ENCODE results near the gene PPDPF.

The PPDPF gene

GRCh38 chr20:63529861-63530787 is 9.6 kb downstream of the PPDPF start:
- Histone ChIP-seq H3K9me3 (ENCODE audit: control insufficient read depth, low read length) (no peaks in the 10 kb centered on the region), H3K36me3 (ENCODE audit: control insufficient read depth, insufficient read depth, low read length, severe bottlenecking) (no peaks in the 10 kb centered on the region), H3K4me3 (ENCODE audit: low read length) (no peak overlapping the region), H3K27me3 (replicated peaks; ENCODE audit: control insufficient read depth, insufficient read depth, low read length) (peaks cover 28% of the 10 kb centered on the region), H3K4me1 (ENCODE audit: control insufficient read depth, insufficient read depth, low read length) (no peaks in the 10 kb centered on the region), H3K9ac (ENCODE audit: low read length) (no peak overlapping the region)
- DNase-seq (ENCODE audit: low read depth): no peak

DNA sequence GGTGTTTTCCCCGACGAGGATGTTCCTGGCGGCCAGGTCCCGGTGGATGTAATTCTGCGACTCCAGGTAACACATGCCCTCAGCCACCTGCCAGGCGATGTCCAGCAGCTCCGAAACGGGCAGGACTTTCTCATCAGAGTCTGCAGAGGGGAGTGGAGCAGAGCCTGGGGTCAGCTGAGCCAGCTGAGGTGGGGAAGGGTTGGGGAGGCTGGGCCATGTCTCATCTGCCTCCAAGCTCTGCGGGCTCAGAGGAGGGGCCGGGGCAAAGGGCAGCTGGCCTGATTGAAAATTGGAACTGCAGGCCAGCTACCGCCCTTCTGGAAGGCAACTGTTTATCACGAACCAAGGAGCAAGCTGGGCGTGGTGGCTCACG is 10.2 kb downstream of the PPDPF start:
- Histone ChIP-seq H3K9ac (ENCODE audit: low read length) (no peak overlapping the region), H3K4me1 (ENCODE audit: control insufficient read depth, insufficient read depth, low read length) (no peaks in the 10 kb centered on the region)
- no peak for DNase-seq (ENCODE audit: low read depth)

DNA sequence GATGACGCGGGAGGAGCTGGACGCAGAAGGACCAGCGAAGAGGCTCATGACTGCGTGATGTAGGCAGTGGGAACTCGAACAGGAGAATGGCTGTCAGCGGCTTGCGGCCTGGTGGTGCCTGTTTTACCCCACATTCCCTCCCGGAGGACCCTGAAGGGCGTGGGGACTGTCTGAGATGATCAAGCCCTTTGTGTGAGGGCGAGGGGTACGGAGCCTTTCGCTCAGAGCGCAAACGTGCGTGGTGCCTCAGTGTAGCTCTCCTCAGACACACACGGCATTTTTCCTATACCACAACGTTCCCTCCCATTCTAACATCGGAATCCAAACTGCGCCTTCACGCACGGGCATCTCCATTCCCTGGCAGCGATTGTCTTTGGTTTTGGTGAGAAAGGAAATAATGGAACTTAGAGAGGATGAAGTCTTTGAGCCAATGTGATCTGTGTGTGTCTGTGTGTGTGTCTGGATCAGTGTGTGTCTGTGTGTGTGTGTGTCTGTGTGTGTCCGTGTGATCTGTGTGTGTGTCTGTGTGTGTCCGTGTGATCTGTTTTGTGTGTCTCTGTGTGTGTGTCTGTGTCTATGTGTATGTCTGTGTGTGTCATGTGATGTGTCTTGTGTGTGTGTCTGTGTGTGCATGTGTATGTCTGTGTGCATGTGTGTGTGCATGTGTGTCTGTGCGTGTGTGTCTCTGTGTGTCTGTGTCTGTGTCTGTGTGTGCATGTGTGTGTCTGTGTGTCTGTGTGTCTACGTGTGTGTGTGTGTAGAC is 11.3 kb downstream of the PPDPF start:
- H3K4me3 ChIP-seq (ENCODE audit: low read length): no peak overlapping the region
- H3K9ac ChIP-seq (ENCODE audit: low read length): no peak overlapping the region
- peaks cover 7% of the 10 kb centered on the region for H3K4me1 ChIP-seq (ENCODE audit: control insufficient read depth, insufficient read depth, low read length)
- H3K27me3 ChIP-seq (replicated peaks; ENCODE audit: control insufficient read depth, insufficient read depth, low read length): peaks cover 31% of the 10 kb centered on the region
- no peak for DNase-seq (ENCODE audit: low read depth)
- no peaks in the 10 kb centered on the region for H3K9me3 ChIP-seq (ENCODE audit: control insufficient read depth, low read length)
- no peaks in the 10 kb centered on the region for H3K36me3 ChIP-seq (ENCODE audit: control insufficient read depth, insufficient read depth, low read length, severe bottlenecking)

More for the DNA sequence above, 10.2 kb downstream of the PPDPF start:
- Histone ChIP-seq H3K9me3 (ENCODE audit: control insufficient read depth, low read length) (no peaks in the 10 kb centered on the region), H3K4me3 (ENCODE audit: low read length) (no peak overlapping the region), H3K36me3 (ENCODE audit: control insufficient read depth, insufficient read depth, low read length, severe bottlenecking) (no peaks in the 10 kb centered on the region), H3K27me3 (replicated peaks; ENCODE audit: control insufficient read depth, insufficient read depth, low read length) (peaks cover 31% of the 10 kb centered on the region)

DNA sequence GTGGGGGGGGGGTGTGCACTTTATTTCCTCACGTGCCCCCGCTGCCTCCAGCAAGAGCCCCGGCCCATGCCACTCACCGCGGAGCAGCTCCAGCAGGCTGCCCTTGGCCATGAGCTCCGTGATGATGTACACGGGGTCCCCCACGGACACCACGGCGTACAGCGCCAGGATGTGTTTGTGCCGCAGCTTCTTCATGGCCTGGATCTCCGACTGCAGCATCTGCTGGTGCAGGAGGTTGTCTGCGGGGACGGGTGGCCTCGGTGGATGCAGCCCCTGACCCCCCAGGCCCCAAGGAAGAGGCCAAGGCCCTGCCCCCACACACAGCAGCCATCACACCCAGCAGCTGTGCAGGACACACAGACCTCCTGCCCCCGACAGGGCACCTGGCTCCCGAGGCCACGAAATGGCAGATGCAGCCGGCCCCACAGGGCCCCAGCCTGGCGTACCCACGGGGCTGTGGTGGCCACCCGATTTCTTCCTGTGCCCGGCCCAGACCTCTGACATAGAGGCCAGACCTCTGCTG is 11.9 kb downstream of the PPDPF start:
- H3K9ac ChIP-seq (ENCODE audit: low read length): no peak overlapping the region
- no peaks in the 10 kb centered on the region for H3K9me3 ChIP-seq (ENCODE audit: control insufficient read depth, low read length)
- H3K4me3 ChIP-seq (ENCODE audit: low read length): no peak overlapping the region
- no peaks in the 10 kb centered on the region for H3K36me3 ChIP-seq (ENCODE audit: control insufficient read depth, insufficient read depth, low read length, severe bottlenecking)
- peaks cover 31% of the 10 kb centered on the region for H3K27me3 ChIP-seq (replicated peaks; ENCODE audit: control insufficient read depth, insufficient read depth, low read length)
- peaks cover 11% of the 10 kb centered on the region for H3K4me1 ChIP-seq (ENCODE audit: control insufficient read depth, insufficient read depth, low read length)
- DNase-seq (ENCODE audit: low read depth): no peak

DNA sequence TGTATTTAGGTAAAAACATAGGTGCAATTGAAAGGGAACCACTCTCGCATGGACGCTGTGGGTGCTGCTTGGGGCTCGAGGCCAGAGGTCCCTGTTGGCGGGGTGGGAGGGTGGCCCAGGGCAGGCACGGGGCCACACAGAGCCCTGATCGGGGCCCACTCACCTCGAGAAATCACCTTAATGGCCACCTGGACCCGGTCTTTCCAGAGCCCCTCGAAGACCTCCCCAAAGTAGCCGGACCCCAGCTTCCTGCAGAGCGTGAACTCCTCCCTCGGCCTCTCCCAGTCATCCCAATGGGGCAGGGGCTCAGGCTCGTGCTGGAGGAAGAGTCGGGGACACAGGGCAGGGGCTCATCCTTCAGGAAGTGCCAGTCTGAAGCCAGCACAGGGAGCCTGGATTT is 12.8 kb downstream of the PPDPF start:
- Histone ChIP-seq H3K36me3 (ENCODE audit: control insufficient read depth, insufficient read depth, low read length, severe bottlenecking) (no peaks in the 10 kb centered on the region), H3K27me3 (replicated peaks; ENCODE audit: control insufficient read depth, insufficient read depth, low read length) (peaks cover 31% of the 10 kb centered on the region), H3K9me3 (ENCODE audit: control insufficient read depth, low read length) (no peaks in the 10 kb centered on the region), H3K9ac (ENCODE audit: low read length) (no peak overlapping the region), H3K4me3 (ENCODE audit: low read length) (no peak overlapping the region), H3K4me1 (ENCODE audit: control insufficient read depth, insufficient read depth, low read length) (peaks cover 13% of the 10 kb centered on the region)
- no peak for DNase-seq (ENCODE audit: low read depth)

DNA sequence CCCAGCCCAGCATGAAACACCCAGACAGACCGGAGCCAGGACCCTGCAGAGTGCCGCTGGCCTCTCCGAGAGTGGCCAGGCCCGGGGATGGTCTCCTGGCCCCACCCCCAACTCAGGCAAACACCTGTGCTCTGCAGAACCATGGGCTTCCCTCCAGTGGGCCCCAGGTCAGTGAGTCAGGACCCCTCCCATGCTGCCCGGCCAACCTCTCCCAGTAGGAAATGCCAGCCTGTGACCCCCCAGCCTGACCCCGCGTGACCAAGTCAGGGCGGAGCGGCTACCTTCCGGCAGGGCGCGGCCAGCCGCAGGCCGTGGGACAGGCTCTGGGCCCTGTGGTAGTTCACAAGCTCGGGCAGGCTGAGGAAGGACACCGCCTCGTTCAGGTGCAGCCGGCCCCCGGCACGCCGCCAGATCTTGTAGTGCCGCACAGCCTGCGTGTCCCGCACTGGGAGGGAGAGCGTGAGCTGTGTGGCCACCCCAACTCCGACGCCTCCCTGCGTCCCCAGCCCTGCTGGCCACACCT is 13.4 kb downstream of the PPDPF start:
- Histone ChIP-seq H3K9me3 (ENCODE audit: control insufficient read depth, low read length) (no peaks in the 10 kb centered on the region), H3K9ac (ENCODE audit: low read length) (no peak overlapping the region), H3K36me3 (ENCODE audit: control insufficient read depth, insufficient read depth, low read length, severe bottlenecking) (no peaks in the 10 kb centered on the region), H3K4me3 (ENCODE audit: low read length) (no peak overlapping the region), H3K27me3 (replicated peaks; ENCODE audit: control insufficient read depth, insufficient read depth, low read length) (peaks cover 29% of the 10 kb centered on the region), H3K4me1 (ENCODE audit: control insufficient read depth, insufficient read depth, low read length) (peaks cover 13% of the 10 kb centered on the region)
- no peak for DNase-seq (ENCODE audit: low read depth)

DNA sequence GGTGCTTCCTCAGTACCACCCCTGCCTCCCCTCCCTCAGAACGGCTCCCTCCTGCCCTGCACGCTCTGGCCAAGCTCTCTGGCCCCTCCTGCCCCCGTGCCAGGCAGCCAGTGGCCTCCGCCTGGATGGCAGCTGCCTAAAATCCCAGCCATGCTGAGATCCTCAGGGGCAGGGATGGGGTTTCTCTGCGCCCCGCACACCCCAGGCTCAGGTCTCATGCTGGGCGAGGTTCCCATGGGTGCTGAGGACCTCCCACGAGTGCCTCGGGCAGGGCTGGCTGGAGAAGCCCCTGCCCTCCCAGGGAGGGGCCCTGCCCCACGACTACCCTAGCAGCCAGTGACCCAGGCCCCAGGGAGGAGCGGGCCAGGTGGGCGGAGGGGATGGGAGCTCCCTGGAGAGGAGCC is 13.9 kb downstream of the PPDPF start:
- Histone ChIP-seq H3K4me1 (ENCODE audit: control insufficient read depth, insufficient read depth, low read length) (peaks cover 13% of the 10 kb centered on the region), H3K4me3 (ENCODE audit: low read length) (no peak overlapping the region), H3K9me3 (ENCODE audit: control insufficient read depth, low read length) (no peaks in the 10 kb centered on the region), H3K36me3 (ENCODE audit: control insufficient read depth, insufficient read depth, low read length, severe bottlenecking) (no peaks in the 10 kb centered on the region), H3K27me3 (replicated peaks; ENCODE audit: control insufficient read depth, insufficient read depth, low read length) (peaks cover 27% of the 10 kb centered on the region), H3K9ac (ENCODE audit: low read length) (no peak overlapping the region)
- no peak for DNase-seq (ENCODE audit: low read depth)

DNA sequence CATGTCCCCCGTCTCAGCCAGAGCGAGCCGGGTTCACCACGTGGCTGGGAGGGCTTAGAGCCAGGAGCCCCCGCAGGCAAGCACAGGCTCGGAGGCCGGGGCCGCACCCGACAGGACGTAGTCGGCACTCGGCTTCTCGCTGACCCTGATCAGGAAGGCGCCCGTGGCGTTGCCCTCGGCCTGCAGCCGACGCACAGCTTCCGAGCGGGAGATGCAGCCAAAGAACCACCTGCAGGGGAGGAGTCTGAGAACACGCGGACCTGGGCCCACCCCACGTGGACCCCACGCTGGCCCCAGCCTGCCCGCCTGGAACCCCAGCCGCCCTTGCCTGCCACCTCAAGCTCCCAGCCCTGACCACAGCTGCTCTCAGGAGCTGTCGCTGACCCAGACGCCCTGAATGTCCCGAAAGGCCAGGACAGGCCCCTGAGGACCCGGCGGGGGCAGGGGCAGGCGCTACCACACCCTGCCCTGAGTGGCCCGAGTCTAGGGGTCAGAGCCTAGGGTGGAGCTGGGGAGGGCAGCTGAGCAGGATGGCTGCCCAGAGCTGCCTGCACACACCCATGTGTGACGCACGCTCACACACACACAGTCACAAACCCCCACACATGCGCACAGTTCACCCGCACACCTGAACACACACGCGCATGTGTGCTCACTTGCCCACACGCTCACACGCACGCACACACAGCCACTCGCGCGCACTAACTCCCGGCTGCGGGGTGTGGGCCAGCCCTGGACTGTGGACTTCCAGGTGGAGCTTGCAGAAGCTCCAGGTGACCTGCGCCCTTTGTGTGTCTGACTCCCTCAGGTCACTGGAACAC is 14.5 kb downstream of the PPDPF start:
- no peak overlapping the region for H3K9ac ChIP-seq (ENCODE audit: low read length)
- DNase-seq (ENCODE audit: low read depth): no peak
- no peak overlapping the region for H3K4me3 ChIP-seq (ENCODE audit: low read length)
- H3K9me3 ChIP-seq (ENCODE audit: control insufficient read depth, low read length): no peaks in the 10 kb centered on the region
- no peaks in the 10 kb centered on the region for H3K36me3 ChIP-seq (ENCODE audit: control insufficient read depth, insufficient read depth, low read length, severe bottlenecking)
- H3K4me1 ChIP-seq (ENCODE audit: control insufficient read depth, insufficient read depth, low read length): peaks cover 13% of the 10 kb centered on the region
- H3K27me3 ChIP-seq (replicated peaks; ENCODE audit: control insufficient read depth, insufficient read depth, low read length): peaks cover 31% of the 10 kb centered on the region

GRCh38 chr20:63536241-63536977 is 15.8 kb downstream of the PPDPF start:
- H3K9me3 ChIP-seq (ENCODE audit: control insufficient read depth, low read length): no peaks in the 10 kb centered on the region
- H3K36me3 ChIP-seq (ENCODE audit: control insufficient read depth, insufficient read depth, low read length, severe bottlenecking): no peaks in the 10 kb centered on the region
- peaks cover 31% of the 10 kb centered on the region for H3K27me3 ChIP-seq (replicated peaks; ENCODE audit: control insufficient read depth, insufficient read depth, low read length)
- H3K4me3 ChIP-seq (ENCODE audit: low read length): no peak overlapping the region
- DNase-seq (ENCODE audit: low read depth): no peak
- peaks cover 13% of the 10 kb centered on the region for H3K4me1 ChIP-seq (ENCODE audit: control insufficient read depth, insufficient read depth, low read length)
- no peak overlapping the region for H3K9ac ChIP-seq (ENCODE audit: low read length)

GRCh38 chr20:63536997-63537524 is 16.5 kb downstream of the PPDPF start, which contains the start of gene PTK6:
PTK6 (minus strand) TSS chr20:63537376; CDS start chr20:63537314, 62 bp downstream.
- H3K36me3 ChIP-seq (ENCODE audit: control insufficient read depth, insufficient read depth, low read length, severe bottlenecking): no peaks in the 10 kb centered on the region
- DNase-seq (ENCODE audit: low read depth): no peak
- peaks cover 13% of the 10 kb centered on the region for H3K4me1 ChIP-seq (ENCODE audit: control insufficient read depth, insufficient read depth, low read length)
- H3K9me3 ChIP-seq (ENCODE audit: control insufficient read depth, low read length): no peaks in the 10 kb centered on the region
- no peak within 1 kb of the TSS for H3K4me3 ChIP-seq (ENCODE audit: low read length)
- H3K9ac ChIP-seq (ENCODE audit: low read length): peak within 1 kb of the TSS; percentile 44
- peaks cover 26% of the 10 kb centered on the region for H3K27me3 ChIP-seq (replicated peaks; ENCODE audit: control insufficient read depth, insufficient read depth, low read length)
